Left lung (tissue), 10 donors: ENCODE results near the gene EXD2. TPM values are rescaled to one million over a fixed set of nuclear protein-coding genes. Genes with fewer than 3 reads are reported as not detected.
"Not testable (repeated sequence)": the region's sequence is repeated elsewhere in the genome, so short reads cannot be mapped to it uniquely, and the experiment has no call there.

Experiments
- ATAC-seq: fragments of 200-7000 bp; cut with Tn5 transposase; one replicate; pipeline ENCODE4 v1.9.1; 2020; ENCODE audit warnings: moderate library complexity
- DNase-seq, 4 donors: peaks; one replicate each; pipeline ENCODE4 v3.0.0-alpha.2; 2013 to 2020
- H3K27ac ChIP-seq, 2 donors: fragments of 200-600 bp; sonication (generic) in 1 of 2; one replicate each; pipeline versions ENCODE4 v1.5.0 to v1.8.0; 2020 to 2021
- H3K27me3 ChIP-seq, 2 donors: fragments of 200-600 bp; sonication (generic) in 1 of 2; one replicate each; pipeline versions ENCODE4 v1.5.0 to v1.8.0; 2020 to 2021
- H3K36me3 ChIP-seq, 2 donors: fragments of 200-600 bp; sonication (generic) in 1 of 2; one replicate each; pipeline versions ENCODE4 v1.5.0 to v1.8.0; 2020 to 2021
- H3K4me1 ChIP-seq, 2 donors: fragments of 200-600 bp; one replicate each; pipeline ENCODE4 v1.8.0; 2021
- H3K4me3 ChIP-seq, 2 donors: fragments of 200-600 bp; sonication (generic) in 1 of 2; one replicate each; pipeline versions ENCODE4 v1.5.0 to v1.8.0; 2020 to 2021; ENCODE audit warnings: mild to moderate bottlenecking in 1 of 2
- H3K9me3 ChIP-seq, 2 donors: fragments of 200-600 bp; sonication (generic) in 1 of 2; one replicate each; pipeline versions ENCODE4 v1.5.0 to v1.8.0; 2020 to 2021
- CTCF ChIP-seq, 2 donors: fragments of 200-600 bp; sonication (generic) in 1 of 2; IDR thresholded peaks; one replicate each; pipeline versions ENCODE4 v1.5.0 to v1.8.0; 2021; ENCODE audit warnings: antibody characterized with exemption in 2 of 2
- intact Hi-C, 2 donors: fragments of 100-400 bp; cut with DNase I; formaldehyde crosslinking; loops; one replicate each; pipeline versions ENCODE4 v1.11.2 to v1.14.2; 2022
- polyA plus RNA-seq, 6 donors: library from polyadenylated mRNA; unstranded; fragments of 120-200 nt; gene quantifications; one replicate each; pipeline ENCODE4 v1.2.1, GENCODE V29; 2013; ENCODE audit not compliant: insufficient read length in 6 of 6
- total RNA-seq, 2 donors: library from RNA; stranded (reverse); fragmentation: NEBNext Ultra II Directional; extraction: Animal tissue kit (Norgen Biotek cat#: 25700); gene quantifications; one replicate each; pipeline ENCODE4 v1.2.1, GENCODE V29; 2021
- donor health status: DM: no; HTN: yes; CAD: no.
- donor health status: DM: no; HTN: no; CAD: no.

The EXD2 gene
- total and polyA plus RNA-seq, 8 donors, result 24.0 to 39.0 (median 31.4) TPM

- Histone ChIP-seq H3K9me3 (no peaks in the 10 kb centered on the region), H3K27me3 (no peaks in the 10 kb centered on the region), H3K27ac (no peak overlapping the region), H3K4me1 (no peaks in the 10 kb centered on the region), H3K36me3 (no peaks in the 10 kb centered on the region), H3K4me3 (no peak overlapping the region)
- DNase-seq, result no peak
- intact Hi-C loops, result no loop called here
- TF ChIP-seq CTCF (IDR thresholded peaks at IDR 0.05), result no peak
- ATAC-seq, result no peak
Observed at GRCh38 chr14:69171569-69171968, 19.7 kb upstream of the EXD2 start.

GRCh38 chr14:69175130-69175529 is 16.2 kb upstream of the EXD2 start:
- Histone ChIP-seq H3K27me3 (no peaks in the 10 kb centered on the region), H3K27ac (no peak overlapping the region), H3K36me3 (no peaks in the 10 kb centered on the region), H3K9me3 (no peaks in the 10 kb centered on the region), H3K4me1 (no peaks in the 10 kb centered on the region), H3K4me3 (no peak overlapping the region)
- TF ChIP-seq CTCF (IDR thresholded peaks at IDR 0.05), result no peak
- ATAC-seq (no peak), DNase-seq (no peak)
- intact Hi-C loops, result no loop called here

- no peak for TF ChIP-seq CTCF (IDR thresholded peaks at IDR 0.05)
- Histone ChIP-seq H3K9me3 (no peaks in the 10 kb centered on the region), H3K27ac (no peak overlapping the region), H3K4me1 (no peaks in the 10 kb centered on the region), H3K36me3 (no peaks in the 10 kb centered on the region), H3K27me3 (no peaks in the 10 kb centered on the region), H3K4me3 (no peak overlapping the region)
- DNase-seq (no peak), ATAC-seq (no peak)
- intact Hi-C loops, result no loop called here
Observed at GRCh38 chr14:69181491-69181890, 9.8 kb upstream of the EXD2 start.

GRCh38 chr14:69182580-69182979 is 8.7 kb upstream of the EXD2 start:
- H3K4me1 ChIP-seq, ATAC-seq, H3K9me3 ChIP-seq, H3K36me3 ChIP-seq, H3K27ac ChIP-seq, DNase-seq, intact Hi-C loops, H3K4me3 ChIP-seq, H3K27me3 ChIP-seq: not testable (repeated sequence)

- Histone ChIP-seq H3K36me3 (no peaks in the 10 kb centered on the region), H3K27me3 (no peaks in the 10 kb centered on the region), H3K4me1 (no peaks in the 10 kb centered on the region), H3K27ac (no peak overlapping the region), H3K9me3 (no peaks in the 10 kb centered on the region), H3K4me3 (no peak overlapping the region)
- no peak for TF ChIP-seq CTCF (IDR thresholded peaks at IDR 0.05)
- ATAC-seq (no peak), DNase-seq (no peak)
- intact Hi-C loops, result no loop called here
Observed at GRCh38 chr14:69183735-69184134, 7.6 kb upstream of the EXD2 start.

GRCh38 chr14:69190191-69190590 is 1.1 kb upstream of the EXD2 start:
- no peaks in the 10 kb centered on the region for H3K36me3 ChIP-seq
- intact Hi-C loops, result no loop called here

More at GRCh38 chr14:69190191-69190590, 1.1 kb upstream of the EXD2 start:
- TF ChIP-seq CTCF (IDR thresholded peaks at IDR 0.05), result no peak
- ATAC-seq (no peak), DNase-seq (no peak)
- Histone ChIP-seq H3K27ac (no peak overlapping the region), H3K4me1 (peaks cover 6 to 9% of the 10 kb centered on the region in 2 donors), H3K9me3 (no peaks in the 10 kb centered on the region), H3K27me3 (no peaks in the 10 kb centered on the region), H3K4me3 (no peak overlapping the region)
